A673 (cell line): Measurements from ENCODE around the gene ENTHD1.

Source experiments
- CTCF ChIP-seq: fragments of 300-800, 200-600 bp; sonication (generic); conservative IDR thresholded peaks from 2 replicates; pipeline ENCODE4 v1.5.1; 2017; ENCODE audit warnings: low read depth, mild to moderate bottlenecking, antibody characterized with exemption, low read length, moderate library complexity, mixed read lengths
- EZH2 ChIP-seq: fragments of 200-600 bp; sonication (generic); IDR thresholded peaks from 2 replicates; pipeline ENCODE4 v1.6.1; 2017; ENCODE audit warnings: borderline replicate concordance, low read depth, mild to moderate bottlenecking, mixed read lengths, antibody characterized with exemption, low read length; ENCODE audit not compliant: poor library complexity, severe bottlenecking

DNA sequence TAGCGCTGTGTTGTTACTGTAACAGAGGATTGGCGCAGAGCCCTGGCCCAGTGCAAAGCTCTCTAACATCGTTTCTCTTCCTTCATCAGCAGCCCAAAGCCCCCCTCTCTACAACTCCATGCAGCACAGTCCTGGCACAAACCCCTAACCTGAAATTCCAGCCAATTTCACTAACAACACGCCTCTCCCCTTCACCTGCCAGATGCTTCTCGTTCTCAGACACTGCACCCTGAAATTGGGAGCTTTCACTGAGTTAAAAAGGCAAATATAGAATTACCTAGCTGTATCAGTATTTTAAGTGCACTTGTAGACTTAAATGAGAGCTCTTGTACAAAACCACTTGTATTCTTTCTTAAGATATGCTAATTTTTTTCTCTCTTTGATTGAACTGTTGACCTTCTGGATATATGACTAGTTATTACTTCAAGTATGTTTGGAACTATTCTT is 23.7 kb upstream of the ENTHD1 start:
- TF ChIP-seq CTCF: no peak
- TF ChIP-seq EZH2: no peak
